Measurements from ENCODE around the gene ZDHHC6. TPM values are rescaled to one million over a fixed set of nuclear protein-coding genes. Genes with fewer than 3 reads are reported as not detected.

Gene ZDHHC6
- total and polyA plus RNA-seq, 10 of the 15 experiments (the other 5 are each of a cell fraction or from before 2014, with no cell fraction given): 23.8 to 59.4 (median 35.6) TPM

- CTCF ChIA-PET: interaction anchor here (1.0 to 1.4 kb wide), 3 partner anchors 8 to 25 kb away, joined by 3 to 4 read pairs (median 3); no protein-coding TSS in a partner anchor
- Histone ChIP-seq H3K9me3 (replicated peaks; ENCODE audit: control insufficient read depth, insufficient read depth, low read length) (no peaks in the 10 kb centered on the region; the same call in 2 of the 3 replicates), H3K4me2 (ENCODE audit: control insufficient read depth, insufficient read depth) (no peak overlapping the region), H3K79me2 (ENCODE audit: control insufficient read depth, insufficient read depth, low read length) (no peaks in the 10 kb centered on the region), H3K9ac (ENCODE audit: control insufficient read depth, insufficient read depth, low read length) (no peak overlapping the region), H3K4me3 (no peak overlapping the region), H3K36me3 (ENCODE audit: control insufficient read depth in 2 of 2, insufficient read depth in 2 of 2, low read length in 1 of 2) (peaks cover 6 to 22% of the 10 kb centered on the region in 2 experiments), H4K20me1 (ENCODE audit: control insufficient read depth, insufficient read depth) (no peaks in the 10 kb centered on the region), H2AFZ (ENCODE audit: control insufficient read depth, low read depth, low read length) (no peak overlapping the region), H3K4me1 (ENCODE audit: control insufficient read depth, insufficient read depth, low read length) (no peaks in the 10 kb centered on the region), H3K27me3 (replicated peaks in 1 of 2; ENCODE audit: control insufficient read depth in 2 of 2, insufficient read depth in 2 of 2, low read length in 1 of 2) (no peaks in the 10 kb centered on the region), H3K27ac (ENCODE audit: control insufficient read depth, insufficient read depth) (no peak overlapping the region)
- in situ Hi-C loops (cut with MboI) (no loop called here), intact Hi-C loops (cut with micrococcal nuclease; ENCODE audit: unreplicated experiment) (no loop called here)
- no peak for DNase-seq (ENCODE audit: low read depth, low spot score)
- no TSS peak for BruUV-seq (replicated peaks)
- ATAC-seq: no peak
- POLR2A ChIA-PET: no interaction called here
- TF ChIP-seq BACH1 (IDR thresholded peaks at IDR 0.05; ENCODE audit: borderline replicate concordance) (no peak), BMI1 (IDR thresholded peaks at IDR 0.05; ENCODE audit: borderline replicate concordance) (no peak), PML (IDR thresholded peaks at IDR 0.05; ENCODE audit: low read length) (no peak), MXI1 (IDR thresholded peaks at IDR 0.05; ENCODE audit: low read depth, low read length) (no peak), NR2C2 (IDR thresholded peaks at IDR 0.05; ENCODE audit: borderline replicate concordance, control insufficient read depth, insufficient read length, low read depth) (no peak), SIN3A (IDR thresholded peaks at IDR 0.05; ENCODE audit: low read depth, low read length) (no peak), ZNF207 (IDR thresholded peaks at IDR 0.05; ENCODE audit: borderline replicate concordance) (no peak), FOXM1 (IDR thresholded peaks at IDR 0.05; ENCODE audit: low read depth, low read length) (no peak), MAX (IDR thresholded peaks at IDR 0.05; ENCODE audit: low read depth, low read length) (no peak), IRF5 (IDR thresholded peaks at IDR 0.05; ENCODE audit: borderline replicate concordance) (no peak)
- 64% methylated on average over 2 of the region's 2 CpGs for WGBS (ENCODE audit: insufficient coverage, insufficient replicate concordance, low lambda C conversion rate, missing lambda C conversion rate)
- SMC1A ChIA-PET (ENCODE audit: uncharacterized antibody, unreplicated experiment): interaction anchor here (0.8 to 1.3 kb wide), 3 partner anchors 23 to 35 kb away, joined by 3 read pairs; no protein-coding TSS in a partner anchor
- RAD21 ChIA-PET (ENCODE audit: unreplicated experiment): no interaction called here
- FAIRE-seq: no peak
Observed at GRCh38 chr10:112409299-112409698, 37.4 kb downstream of the ZDHHC6 start.
